Smooth muscle cell of the pulmonary artery (primary cell): ENCODE measurements around the gene TPPP. TPM values are rescaled to one million over a fixed set of nuclear protein-coding genes. Genes with fewer than 3 reads are reported as not detected.

ENCODE experiments used
- total RNA-seq: library from RNA; depleted of rRNA; stranded (reverse); fragments of >200 nt; gene quantifications from 2 replicates; pipeline ENCODE4 v1.2.3, GENCODE V29; 2014

Gene TPPP
- 0.33 and 0.43 TPM in 2 replicates for total RNA-seq

GRCh38 chr5:693271-694041, at the start of gene TPPP:
Gene TPPP (minus strand): TSS chr5:693352. CDS start chr5:678060, 15,292 bp downstream.

GRCh38 chr5:611731-612486, 81.2 kb downstream of the TPPP start, which contains the start of gene CEP72:
Gene CEP72 (plus strand): TSS chr5:612340. CDS start chr5:612362, 22 bp downstream.

Other genes with a start within 250 kb of the TPPP start
- 0.78 and 0.86 TPM in 2 replicates for gene SLC9A3, start 168.9 kb downstream of the TPPP start, total RNA-seq
- 2.3 and 3.0 TPM in 2 replicates for gene CEP72, start 81.0 kb downstream of the TPPP start, total RNA-seq
- gene ZDHHC11B, start 91.4 kb upstream of the TPPP start, total RNA-seq = 0.07 TPM in 1 of 2 replicates, not detected in the other
- gene ZDHHC11, start 157.6 kb upstream of the TPPP start, total RNA-seq = 2.9 and 10.4 TPM in 2 replicates
- gene BRD9, start 199.4 kb upstream of the TPPP start, total RNA-seq = 30.5 and 43.3 TPM in 2 replicates
- gene TRIP13, start 199.5 kb upstream of the TPPP start, total RNA-seq = 6.4 and 8.2 TPM in 2 replicates